GM21360 (cell line): ENCODE data around the gene THTPA.

Source experiments
- ATAC-seq: cut with Tn5 transposase; IDR thresholded peaks from one replicate; pipeline ENCODE4 v1.9.1; 2021; ENCODE audit warnings: mild to moderate bottlenecking, moderate library complexity; ENCODE audit not compliant: unreplicated experiment

THTPA gene

GRCh38 chr14:23550812-23551265 is 5.2 kb upstream of the THTPA start:
- no peak for ATAC-seq

DNA sequence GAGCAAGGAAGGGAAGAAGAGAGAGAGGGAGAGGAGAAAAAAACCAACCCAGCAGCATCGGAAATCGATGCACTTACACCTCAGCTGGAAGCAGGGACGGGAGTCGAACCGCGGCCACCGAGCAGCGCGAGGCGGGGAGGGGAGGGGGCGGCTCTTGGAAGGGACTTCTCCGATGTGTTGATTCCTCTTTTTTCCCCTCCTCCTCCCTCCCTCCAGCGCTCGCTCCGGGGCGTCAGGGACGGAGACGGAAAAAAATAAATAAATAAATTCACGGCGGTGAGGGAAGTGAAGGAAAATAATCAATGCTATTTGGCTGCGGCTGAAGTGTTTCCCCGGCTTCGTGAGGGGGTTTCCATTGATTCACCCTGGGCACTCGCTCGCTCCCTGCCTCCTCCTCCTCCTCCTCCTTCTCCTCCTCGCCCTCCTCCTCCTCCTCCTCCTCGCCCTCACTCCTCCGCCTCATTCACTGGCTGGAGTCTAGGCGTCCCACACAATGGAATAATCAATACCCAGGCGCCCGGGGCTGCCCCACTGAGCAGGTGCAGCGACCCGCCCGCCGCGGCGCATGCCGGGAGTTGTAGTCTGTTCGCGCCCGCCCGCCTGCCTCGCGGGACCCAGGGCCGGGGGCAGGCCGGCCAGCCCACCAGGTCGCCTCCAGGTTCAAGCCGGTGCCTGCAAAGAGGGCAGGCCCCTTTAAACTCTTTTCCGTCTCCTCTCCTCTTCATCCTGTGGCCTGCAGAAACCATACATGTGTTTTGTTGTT is 4.6 kb upstream of the THTPA start, which contains the start of gene ZFHX2:
Gene ZFHX2 (minus strand): TSS at position 500 of the 763 bp plus-strand sequence. CDS start 16,440 bp downstream, outside the sequence.
- peak; percentile 43 for ATAC-seq

- ATAC-seq = no peak
Observed at GRCh38 chr14:23555533-23555881, 564 bp upstream of the THTPA start.

DNA sequence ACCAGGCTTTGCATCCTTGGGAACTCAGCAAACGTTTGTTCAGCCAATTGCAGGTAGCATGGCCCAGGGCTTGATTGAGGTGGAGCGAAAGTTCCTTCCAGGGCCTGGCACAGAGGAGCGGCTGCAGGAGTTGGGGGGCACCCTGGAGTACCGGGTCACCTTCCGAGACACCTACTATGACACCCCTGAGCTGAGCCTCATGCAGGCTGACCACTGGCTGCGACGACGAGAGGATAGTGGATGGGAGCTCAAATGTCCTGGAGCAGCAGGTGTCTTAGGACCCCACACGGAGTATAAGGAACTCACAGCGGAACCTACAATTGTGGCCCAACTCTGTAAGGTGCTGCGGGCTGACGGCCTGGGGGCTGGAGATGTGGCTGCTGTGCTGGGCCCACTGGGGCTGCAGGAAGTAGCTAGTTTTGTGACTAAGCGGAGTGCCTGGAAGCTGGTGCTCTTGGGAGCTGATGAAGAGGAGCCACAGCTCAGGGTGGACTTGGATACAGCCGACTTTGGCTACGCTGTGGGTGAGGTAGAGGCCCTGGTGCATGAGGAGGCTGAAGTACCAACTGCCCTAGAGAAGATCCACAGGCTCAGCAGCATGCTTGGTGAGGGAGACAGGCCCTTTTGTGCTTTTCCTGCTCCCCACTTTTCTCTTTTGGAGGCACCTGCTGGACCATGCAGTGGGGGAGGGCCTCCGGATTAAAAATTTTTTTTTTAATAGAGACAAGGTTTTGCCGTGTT is 799 bp downstream of the THTPA start:
- ATAC-seq = no peak

GRCh38 chr14:23557521-23557920 is 1.4 kb downstream of the THTPA start:
- no peak for ATAC-seq

DNA sequence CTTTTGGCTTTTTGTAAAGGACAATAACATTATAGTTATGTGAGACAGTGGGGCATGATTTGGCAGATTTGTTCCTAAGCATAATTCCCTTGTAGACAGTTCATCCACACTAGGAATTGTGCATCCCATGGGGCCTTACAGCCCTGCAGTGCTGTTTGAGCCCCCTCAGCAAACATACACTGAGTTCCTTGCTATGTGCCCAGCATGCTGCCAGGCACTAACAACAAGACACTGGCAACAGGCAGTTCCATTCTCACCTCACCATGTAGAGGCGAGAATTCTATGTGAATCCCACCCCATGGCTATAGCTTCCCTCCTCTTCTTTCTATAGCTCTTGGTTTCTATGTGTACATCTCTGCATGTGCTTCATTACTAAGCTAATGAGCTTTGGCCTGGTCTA is 1.9 kb downstream of the THTPA start:
- ATAC-seq = no peak

DNA sequence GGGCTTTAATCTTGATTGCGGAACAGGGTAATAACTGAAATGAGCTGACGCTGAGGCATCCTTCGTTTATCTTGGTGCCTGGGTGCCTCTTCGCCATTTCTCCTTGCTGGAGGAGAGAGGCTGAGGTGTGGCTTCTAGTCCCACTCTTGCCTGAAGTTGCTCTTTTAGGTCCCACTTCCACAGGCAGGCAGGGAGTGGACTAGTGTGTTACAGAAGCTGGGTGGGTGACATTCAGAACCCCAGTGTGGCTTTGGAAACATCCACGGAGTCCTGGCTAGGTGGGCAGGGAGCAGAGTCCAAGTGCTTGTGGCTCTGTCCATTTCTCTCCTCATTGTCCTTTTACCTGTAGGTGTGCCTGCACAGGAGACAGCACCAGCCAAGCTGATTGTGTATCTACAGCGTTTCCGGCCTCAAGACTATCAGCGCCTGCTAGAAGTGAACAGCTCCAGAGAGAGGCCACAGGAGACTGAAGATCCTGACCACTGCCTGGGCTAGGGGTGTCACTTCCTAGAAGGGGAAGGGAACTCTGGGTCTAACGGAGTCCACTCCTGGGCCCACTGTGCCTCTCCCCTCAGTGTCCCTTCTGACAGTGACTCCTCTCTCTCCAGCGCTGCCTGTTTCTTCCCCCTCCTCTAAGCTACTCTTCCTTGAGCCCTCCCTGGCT is 2.4 kb downstream of the THTPA start:
- ATAC-seq = no peak

DNA sequence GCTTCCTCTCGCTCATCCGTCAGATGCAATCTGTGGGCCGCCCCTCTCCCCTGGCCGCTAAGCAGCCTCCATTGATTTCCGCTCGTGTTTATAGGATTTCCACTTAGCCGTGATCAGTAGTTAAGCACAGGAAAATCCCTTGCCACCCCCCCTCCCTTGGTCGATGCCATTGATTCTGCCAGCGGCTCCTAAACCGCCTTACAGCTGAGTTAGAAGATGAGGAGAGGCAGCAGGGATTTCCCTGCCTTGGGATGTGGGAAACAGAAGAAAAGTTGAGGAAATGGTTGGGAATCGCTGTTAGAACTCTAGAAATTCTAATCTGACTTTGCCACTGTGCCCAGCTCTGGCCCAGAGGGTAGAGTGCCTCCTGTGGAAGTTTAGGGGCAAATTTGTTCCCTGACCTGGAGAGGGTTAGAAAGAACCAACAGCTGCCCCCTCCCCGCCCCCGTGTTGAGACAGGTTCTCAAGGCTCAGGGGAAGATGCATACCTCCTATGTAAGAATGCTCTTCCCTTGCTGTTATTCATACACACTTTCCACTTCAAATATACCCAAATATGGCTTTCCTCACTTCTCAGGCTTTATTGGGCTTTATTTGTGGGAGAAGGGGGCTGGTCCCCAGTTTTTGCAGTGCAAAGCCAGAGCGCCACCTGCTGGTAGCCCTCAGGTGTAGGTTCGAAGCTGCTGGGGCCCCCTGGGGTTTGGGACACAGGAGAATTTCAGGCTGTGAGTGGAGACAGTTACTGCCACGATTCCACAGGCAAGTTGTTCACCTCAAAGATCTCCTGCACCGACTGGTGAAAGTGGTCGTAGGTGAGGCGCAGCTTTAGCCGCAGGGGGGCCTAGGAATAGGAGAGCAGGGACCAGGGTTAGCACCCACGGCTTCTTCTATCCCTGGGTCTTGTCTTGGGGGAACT is 3.2 kb downstream of the THTPA start:
- no peak for ATAC-seq

GRCh38 chr14:23559926-23560520 is 4.0 kb downstream of the THTPA start:
- ATAC-seq = no peak

- ATAC-seq = no peak
Observed at GRCh38 chr14:23561259-23561658, 5.2 kb downstream of the THTPA start.

DNA sequence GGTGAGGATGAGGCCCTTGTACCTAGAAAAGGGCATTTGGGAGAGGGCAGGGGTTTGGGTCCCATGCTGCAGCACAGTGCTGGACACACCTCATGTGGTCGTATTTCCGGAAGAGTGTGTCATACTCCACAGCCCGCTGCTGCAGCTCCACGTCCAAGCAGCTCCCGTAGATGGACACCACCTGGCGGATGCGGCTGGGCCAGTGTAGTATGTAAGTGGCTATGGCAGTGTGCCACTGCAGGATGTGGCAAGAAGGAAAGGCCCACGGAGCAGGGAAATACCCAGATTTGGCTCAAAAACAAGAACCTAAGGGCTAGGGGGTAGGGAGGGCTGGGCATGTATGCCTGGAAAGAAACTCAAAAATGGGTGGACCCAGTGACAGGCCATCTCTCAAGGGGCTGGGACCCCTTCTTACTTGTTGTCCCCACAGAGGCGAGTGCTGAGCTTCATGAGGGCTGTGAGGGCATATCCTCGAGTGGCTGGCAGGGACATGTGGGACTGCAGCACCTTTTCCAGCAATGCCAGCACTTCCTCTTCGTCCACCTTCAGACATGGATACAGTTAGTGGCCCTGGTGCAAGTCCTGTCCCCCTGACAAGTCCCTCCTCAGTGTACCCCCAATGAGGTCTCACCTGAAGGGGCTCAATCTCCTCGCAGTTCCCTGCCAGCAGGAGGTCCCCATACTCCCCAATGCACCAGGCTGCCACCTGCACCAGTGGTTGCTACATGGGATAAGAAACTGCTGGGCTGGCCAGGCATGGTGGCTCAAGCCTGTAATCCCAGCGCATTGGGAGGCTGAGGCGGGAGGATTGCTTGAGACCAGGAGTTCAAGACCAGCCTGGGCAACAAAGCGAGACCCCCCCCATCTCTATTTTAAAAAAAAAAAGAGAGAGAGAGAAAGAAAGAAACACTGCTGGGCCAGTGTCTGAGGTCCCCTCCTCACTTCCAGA is 6.1 kb downstream of the THTPA start:
- no peak for ATAC-seq

- no peak for ATAC-seq
Observed at GRCh38 chr14:23562822-23563472, 6.9 kb downstream of the THTPA start.

GRCh38 chr14:23563473-23564180 is 7.6 kb downstream of the THTPA start:
- ATAC-seq = no peak

GRCh38 chr14:23564181-23564812 is 8.2 kb downstream of the THTPA start:
- ATAC-seq = no peak

- ATAC-seq = no peak
Observed at GRCh38 chr14:23564876-23565275, 8.8 kb downstream of the THTPA start.

DNA sequence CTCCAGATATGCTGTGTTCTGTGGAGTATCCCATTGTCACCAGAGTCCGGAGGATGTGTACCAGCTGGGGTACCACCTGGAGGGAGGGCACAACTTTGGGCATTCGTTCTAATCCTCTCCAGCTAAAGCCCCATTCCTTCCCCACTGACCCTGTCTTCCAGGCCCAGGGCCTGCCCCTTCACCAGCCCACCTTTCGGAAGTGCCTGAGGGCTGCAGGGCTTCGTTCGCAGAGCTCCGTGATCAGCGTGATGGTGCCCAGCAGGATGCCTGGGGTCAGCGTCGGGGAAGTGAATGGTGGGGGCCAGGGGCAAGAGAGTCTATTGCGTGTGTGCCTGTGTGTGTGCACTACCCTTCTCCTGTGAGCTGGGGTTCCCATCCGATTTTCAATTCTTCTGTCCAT is 9.6 kb downstream of the THTPA start:
- ATAC-seq = no peak

DNA sequence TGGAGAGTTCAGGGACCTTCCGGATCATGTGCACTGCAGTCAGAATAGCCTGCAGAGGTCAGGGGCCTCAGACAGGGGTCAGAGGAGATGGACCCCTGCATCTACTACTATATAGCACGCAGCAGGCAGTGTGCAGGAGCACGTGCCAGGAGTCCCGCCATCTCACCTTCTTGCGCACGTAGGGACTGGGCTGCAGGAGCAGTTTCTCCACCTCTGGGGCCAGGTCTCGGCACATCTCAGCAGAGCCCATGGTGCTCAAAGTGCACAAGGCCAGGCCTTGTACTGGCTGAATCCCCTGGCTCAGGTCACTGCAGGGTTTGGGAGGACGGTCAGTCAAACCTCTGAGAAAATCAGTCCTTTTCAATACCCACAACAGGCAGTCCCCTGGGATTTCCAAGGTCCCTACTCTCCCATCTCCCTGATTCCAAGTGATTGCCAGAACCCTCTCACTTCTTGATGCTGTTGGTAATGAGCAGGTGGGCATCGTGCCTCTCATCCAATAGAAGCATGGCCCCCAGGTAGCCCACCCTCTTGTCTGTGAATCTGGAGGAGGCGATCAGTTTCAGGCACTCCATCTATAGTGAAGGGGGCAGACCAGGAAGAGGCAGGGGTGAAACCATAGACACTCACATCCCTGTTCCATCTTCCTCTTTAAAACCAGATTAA is 10.2 kb downstream of the THTPA start:
- ATAC-seq = no peak
